CD8-positive, alpha-beta memory T cell (primary cell): ENCODE measurements around the gene AP4E1. TPM values are rescaled to one million over a fixed set of nuclear protein-coding genes. Genes with fewer than 3 reads are reported as not detected.

Experiments
- polyA plus RNA-seq: library from polyadenylated mRNA; unstranded; fragments of 300-500 nt; fragmentation: Illumina TruSeq; gene quantifications from one replicate; pipeline ENCODE4 v1.2.3, GENCODE V29; 2021
- total RNA-seq, 2 experiments: library from RNA; stranded (reverse); gene quantifications; one replicate each; pipeline ENCODE4 v1.2.3, GENCODE V29; 2021

AP4E1 gene
- total and polyA plus RNA-seq, 3 experiments from 2014 or later = 5.8 to 18.8 (median 16.5) TPM

Other genes starting within 250 kb of the AP4E1 start
- gene TRPM7, start 221.9 kb upstream of the AP4E1 start, total RNA-seq = 10 to 100 TPM; 46.7 to 46.9 TPM
- 18.1 TPM for gene TRPM7, start 221.9 kb upstream of the AP4E1 start, polyA plus RNA-seq
- gene SPPL2A, start 143.0 kb upstream of the AP4E1 start, total RNA-seq = 100 to 1,000 TPM; 105 TPM
- 68.6 TPM for gene SPPL2A, start 143.0 kb upstream of the AP4E1 start, polyA plus RNA-seq
- 1 to 10 TPM; 1.7 to 2.1 TPM for gene TNFAIP8L3, start 186.2 kb downstream of the AP4E1 start, total RNA-seq
- not detected for gene TNFAIP8L3, start 186.2 kb downstream of the AP4E1 start, polyA plus RNA-seq